Astrocyte of the hippocampus (primary cell): Measurements from ENCODE around the gene PTPRN2.
"Not testable (repeated sequence)": the region's sequence is repeated elsewhere in the genome, so short reads cannot be mapped to it uniquely, and the experiment has no call there.

Source experiments
- DNase-seq: peaks from one replicate; pipeline ENCODE4 v3.0.0; 2011; ENCODE audit warnings: low read depth, low spot score

PTPRN2 gene

DNA sequence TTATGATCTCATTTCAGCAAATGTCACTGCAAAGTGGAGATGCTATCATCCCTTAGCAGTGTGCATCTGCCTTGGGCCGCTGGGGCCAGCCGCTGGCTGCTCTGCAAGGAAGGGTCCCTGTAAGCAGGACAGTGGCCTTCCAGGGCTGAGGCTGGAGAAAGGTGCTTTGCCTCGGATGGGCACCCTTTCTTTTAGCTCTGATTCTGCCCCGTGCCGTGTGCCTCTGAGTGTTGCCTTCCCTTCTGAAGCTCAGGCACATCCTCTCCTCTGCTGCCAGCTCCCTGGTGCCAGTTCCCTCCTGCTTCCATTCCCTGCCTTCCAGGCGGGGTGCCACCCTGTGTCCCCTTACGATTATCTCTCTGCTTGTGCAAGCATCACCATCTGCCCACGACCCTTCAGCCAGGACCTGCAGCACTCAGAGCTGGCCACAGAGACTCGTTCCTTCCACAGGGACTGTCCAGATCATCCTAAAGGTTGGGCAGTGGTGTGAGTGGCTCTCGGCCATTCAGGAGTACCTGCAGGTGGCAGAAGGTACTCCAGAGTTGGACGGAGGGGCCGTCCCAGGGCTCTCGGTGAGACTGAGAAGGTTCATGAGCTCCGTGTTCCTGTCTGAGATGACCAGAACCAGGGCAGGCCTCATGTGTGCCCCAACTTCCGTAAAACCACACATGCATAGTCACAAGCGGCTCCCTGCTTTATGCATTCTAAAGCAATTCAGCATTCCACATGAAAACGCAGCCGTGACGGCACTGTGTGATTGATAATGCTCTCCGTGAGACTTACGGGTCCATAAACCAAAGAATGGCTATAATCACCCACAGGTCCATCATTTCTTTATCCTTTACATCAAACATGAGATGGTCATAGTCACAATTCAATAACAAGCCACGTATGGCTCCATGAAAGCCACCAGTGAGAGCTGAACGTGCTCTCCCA, 879.4 kb downstream of the PTPRN2 start:
- no peak for DNase-seq

DNA sequence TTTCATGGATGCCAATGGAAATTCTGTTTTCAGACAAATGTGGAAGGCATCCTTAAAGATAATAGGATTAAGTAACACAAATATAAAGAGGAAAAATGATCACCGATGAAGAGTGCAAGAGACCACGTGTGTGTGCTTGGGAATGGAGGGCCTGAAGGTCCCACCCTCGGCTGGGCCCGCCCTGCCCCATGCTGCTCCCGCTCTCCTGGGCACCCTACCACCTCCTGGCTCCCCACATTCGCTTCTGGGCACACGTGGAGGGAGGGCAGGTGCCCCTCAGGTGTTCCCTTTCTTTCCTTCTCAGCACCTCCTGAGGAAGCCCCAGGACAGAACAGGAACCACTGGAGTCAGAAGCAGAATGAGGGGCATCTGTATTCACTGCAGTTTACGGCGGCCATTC, 883.3 kb downstream of the PTPRN2 start:
- no peak for DNase-seq

DNA sequence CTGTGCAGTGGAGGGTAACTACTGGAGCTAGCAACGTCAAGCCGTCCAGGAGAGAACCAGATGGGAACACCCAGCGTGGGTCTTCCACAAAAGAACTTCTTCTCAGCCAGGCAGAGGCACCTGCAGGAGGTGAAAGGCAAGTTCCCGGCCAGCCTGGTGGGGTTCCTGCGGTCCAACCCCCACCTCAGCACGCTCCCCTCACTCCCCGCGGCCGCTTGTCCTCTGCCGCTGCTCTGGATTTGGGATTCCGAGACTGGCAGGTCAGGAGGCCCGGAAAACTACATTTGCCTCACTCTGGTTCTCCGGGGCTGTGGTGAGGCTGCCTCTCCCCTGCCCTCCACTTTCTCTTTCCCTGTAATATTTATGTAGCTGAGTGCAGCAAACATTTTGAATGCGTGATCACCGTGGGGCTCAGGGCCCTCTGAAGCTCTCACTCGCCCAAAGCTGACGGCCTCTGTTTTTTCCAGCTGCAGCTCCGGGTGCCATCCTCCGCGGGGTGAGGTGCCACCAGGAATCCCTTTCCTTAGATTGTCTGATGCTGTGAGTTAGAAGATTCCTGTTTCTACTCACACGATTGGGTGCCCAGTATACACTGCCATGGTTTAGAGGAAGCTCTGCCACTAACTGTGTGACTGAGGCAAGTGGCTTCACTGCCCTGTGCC, 884.0 kb downstream of the PTPRN2 start:
- no peak for DNase-seq

DNA sequence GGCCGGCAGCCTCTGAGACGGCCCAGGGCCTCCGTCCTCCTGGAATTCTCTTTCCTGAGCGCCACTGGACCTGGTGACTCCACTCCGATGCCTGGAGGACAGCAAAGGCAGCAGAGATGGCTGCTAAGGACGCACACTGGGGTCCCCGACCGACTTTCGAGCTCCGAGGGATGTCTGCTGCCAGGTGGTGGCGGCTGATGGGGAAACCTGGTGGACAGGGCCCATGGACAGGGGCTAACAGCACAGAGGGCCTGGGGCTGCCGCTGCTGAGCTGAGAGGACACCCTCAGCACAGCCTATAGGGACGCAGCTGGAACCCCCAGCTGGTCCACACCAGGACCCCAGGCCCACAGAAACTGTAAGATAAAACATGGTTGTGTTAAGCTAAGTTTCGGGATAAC, 884.5 kb downstream of the PTPRN2 start:
- DNase-seq: no peak

DNA sequence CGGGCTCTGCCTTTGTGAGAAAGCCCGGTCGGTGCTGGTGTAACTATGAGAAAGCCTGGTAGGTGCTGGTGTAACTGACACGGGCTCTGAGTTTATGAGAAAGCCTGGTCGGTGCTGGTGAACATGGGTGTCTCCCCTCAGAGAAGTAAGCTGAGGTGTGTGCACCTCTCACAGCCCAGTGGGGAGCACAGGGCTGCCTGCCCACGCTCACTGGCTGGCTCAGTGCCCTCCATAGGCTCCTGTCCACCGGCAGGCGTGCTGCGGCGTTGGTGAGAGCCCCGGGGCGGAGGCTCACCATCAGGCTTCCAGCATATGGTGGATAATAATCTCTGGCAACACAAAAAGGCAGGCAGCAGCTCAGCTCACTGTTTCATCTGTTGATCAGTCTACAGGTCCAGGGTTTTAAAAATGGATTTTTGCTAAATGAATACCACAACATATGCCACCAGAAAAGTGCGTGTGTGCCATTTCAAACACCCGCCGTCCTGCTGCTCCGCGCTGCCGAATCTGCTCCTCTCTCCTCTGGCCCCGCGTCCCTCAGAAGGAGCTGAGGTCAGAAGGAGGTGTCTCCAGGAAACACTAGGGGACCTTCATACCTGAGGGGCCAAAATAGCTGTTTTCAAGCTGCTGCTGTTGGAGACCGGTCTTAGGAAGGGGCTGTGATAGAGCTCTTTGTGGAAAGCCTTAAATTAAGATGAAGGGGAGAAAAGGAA, 885.2 kb downstream of the PTPRN2 start:
- DNase-seq: no peak

DNA sequence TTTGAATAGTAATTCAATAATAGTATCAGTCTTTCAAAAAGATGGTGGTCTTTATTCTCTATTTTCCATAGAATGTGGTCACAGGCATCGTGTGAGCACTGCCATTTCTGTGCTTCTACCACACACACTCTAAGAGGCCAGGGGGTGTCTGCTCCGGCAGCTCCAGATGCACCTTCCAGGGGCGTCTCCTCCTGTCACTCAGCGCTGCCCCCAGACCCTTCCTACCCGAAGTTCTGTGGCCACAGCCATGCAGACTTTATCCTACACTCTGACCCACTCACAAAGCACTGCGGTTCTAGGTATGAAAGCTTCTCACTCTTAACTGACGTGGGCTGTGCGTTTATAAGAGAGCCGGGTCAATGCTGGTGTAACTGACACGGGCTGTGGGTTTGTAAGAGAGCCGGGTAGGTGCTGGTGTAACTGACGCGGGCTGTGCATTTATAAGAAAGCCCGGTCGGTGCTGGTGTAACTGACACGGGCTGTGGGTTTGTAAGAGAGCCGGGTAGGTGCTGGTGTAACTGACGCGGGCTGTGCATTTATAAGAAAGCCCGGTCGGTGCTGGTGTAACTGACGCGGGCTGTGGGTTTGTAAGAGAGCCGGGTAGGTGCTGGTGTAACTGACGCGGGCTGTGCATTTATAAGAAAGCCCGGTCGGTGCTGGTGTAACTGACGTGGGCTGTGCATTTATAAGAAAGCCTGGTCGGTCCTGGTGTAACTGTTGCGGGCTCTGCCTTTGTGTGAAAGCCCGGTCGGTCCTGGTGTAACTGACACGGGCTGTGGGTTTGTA, 886.0 kb downstream of the PTPRN2 start:
- DNase-seq: not testable (repeated sequence)

DNA sequence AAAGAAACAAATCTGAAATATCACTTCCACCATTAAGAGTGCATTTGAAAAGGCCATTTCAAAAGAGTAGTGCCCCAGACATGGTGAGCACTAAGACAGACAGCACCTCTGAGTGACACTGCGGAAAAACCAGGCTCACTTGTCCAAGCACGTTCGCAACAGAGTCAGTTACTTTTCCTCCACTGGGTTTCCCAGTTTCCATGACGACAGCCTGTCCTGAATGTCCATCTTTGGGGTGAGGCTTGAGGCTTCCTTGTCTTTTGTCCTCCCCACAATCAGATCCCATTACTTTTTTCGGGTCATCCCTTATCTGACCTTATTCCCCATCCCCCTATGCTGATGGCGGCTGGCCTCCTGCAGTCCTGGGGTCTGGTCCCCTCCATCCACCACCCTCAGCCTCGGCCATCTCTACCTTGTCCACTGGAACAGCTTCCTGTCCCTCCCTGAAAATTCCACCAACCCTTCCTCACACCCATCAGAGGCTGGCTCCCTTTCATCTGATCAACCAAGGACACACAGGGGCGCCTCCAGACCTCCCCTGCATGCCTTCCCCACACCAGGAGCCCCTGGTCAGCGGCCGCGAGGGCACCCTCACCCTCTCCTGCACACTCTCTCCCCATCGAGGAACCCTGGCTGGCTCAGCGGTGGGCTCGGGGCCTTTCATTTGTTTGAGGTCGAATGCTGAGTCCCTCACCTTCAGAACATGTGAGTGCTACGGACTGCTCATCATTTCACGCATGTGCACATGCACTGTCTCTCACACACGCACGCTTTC, 887.2 kb downstream of the PTPRN2 start:
- no peak for DNase-seq

DNA sequence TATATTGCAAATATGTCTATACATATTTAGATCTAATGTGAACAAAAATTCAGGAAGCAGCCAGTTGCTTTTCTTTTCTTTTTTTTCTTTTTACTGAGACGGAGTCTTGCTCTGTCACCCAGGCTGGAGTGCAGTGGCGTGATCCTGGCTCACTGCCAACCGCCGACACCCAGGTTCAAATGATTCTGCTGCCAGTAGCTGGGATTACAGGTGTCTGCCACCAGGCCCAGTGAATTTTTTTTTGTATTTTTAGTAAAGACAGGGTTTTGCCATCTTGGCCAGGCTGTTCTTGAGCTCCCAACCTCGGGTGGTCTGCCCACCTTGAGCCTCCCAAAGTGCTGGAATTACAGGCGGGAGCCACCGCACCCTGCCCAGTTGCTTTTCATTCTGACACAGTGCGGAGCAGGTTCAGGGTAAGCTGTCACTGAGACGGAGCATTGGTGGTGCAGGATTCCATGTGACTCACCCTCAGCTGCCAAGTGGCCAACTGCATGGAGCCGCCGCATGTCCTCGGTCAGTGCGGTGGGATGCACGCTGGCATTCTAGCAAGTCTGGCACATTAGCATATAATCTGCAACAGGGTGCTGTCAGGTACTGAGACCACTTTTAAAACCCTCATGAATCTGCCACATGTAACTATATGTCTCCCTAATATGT, 888.1 kb downstream of the PTPRN2 start:
- DNase-seq: no peak

DNA sequence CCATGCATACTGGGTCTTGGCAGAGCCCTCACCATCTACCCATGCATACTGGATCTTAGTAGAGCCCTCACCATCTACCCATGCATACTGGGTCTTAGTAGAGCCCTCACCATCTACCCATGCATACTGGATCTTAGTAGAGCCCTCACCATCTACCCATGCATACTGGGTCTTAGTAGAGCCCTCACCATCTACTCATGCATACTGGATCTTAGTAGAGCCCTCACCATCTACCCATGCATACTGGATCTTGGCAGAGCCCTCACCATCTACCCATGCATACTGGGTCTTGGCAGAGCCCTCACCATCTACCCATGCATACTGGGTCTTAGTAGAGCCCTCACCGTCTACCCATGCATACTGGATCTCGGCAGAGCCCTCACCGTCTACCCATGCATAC, 890.3 kb downstream of the PTPRN2 start:
- DNase-seq: not testable (repeated sequence)

DNA sequence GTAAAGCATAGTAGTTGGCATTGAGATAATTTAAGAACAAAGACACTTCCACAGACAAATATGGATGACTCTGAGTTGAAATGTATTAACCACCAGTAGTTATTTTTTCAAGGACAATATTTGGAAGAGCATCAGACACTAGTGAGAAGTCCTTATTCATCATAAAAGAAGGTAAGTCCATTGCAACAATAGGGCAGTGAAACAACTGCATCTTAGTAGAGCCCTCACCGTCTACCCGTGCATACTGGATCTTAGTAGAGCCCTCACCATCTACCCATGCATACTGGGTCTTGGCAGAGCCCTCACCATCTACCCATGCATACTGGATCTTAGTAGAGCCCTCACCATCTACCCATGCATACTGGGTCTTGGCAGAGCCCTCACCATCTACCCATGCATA, 892.0 kb downstream of the PTPRN2 start:
- DNase-seq: not testable (repeated sequence)

DNA sequence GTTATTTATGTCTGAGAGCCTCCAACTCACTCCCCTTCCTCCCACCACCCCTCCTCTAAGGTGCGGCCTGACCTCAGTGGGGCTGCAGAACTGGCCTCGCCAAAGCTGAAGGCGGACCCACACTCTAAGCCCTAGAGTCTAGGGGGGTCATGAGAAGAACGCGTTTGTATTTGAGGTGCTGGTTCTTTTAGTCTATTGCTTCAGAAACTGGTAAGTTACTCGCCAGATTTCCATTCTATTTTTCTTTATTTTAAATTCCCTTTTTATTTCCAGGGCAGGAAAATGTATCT, 893.3 kb downstream of the PTPRN2 start:
- DNase-seq: no peak

DNA sequence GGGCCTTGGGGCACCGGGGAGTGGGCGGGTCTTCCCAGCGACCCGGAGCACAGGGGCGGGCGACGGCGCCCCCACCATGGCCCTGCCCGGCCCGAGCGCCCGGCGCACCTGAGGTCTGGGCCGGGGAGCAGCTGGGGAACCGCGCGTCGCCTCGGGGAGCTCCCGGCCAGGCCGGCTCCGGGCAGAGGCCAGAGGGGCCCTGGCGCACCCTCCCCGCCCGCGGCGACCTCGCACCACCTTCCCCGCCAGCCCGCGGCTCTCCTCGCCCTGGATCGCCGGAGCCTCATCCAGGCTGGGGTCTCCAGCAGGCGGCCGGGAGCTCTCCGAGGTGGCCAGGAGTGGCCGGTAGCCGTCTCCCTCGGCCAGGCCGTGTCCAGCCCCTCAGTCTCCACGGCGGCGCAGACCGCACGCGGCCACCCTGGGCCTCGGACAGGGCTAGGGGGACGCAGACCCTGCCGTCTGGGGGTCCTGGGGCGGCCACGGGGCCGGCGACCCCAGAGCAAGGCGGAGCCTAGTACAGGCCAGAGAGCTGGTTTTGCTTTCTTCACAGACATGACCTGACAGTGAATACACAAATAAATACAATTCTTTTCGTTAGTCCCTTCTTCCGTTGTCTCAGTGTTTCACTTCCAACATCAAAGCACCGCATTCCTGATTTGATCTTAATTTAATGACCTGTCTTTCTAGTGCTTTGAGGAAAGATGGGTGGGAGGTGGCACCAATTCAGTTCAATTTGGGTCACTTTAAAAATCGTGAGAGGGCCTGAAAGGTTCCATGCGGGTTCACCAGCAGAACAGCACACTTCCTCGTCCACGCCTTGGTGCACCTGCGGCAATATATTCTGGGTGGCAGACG, 893.9 kb downstream of the PTPRN2 start:
- peak; percentile 53 for DNase-seq

DNA sequence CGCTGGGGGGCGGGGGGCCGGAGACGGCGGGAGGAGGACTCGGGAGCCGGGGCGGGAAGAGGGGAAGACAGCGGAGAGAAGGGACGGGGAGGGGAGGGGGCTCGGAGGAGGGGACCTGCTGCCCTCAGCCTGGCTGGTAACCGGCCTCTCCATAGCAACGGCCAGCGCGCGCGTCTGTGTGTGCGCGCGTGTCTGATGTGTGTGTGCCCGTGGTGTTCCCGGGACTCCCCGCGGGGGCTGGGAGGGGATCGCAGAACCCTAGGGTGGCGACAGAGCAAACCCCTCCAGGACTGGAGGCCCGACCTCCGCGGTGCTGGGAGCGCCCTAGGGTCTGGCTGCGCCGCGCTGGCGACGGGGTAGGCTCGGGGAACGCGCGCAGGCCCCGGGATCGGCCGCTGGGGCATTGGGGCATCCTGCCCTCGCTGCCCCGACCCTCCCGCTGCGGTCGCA, 894.5 kb downstream of the PTPRN2 start:
- DNase-seq: peak; percentile 32

DNA sequence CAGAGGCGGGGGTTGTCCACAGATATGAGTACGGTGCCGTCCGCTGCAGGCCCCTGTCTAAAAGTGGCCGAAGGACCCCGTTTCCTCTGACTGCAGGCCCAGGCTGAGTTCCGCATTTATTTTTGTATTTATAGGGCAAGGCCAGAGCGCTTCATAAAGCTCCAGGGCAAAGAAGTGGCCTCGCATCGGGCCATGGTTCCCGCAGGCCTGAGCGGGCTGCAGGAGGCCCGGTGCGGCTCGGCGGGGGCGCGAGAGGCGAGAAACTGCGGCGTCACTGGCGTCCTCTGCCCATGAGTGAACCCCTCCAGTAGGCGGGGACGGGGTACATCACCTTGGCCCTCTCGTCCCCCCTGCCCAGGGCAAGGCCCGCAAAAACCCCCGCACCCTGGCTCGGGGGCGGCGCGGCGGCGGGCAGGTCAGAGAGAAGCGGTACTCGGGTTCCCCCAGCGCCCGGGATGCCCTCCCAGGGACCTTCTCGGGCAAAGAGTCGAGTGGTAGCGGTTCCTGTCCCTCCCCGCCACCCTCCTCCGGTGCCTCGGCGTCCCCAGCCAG, 895.1 kb downstream of the PTPRN2 start:
- DNase-seq: no peak

DNA sequence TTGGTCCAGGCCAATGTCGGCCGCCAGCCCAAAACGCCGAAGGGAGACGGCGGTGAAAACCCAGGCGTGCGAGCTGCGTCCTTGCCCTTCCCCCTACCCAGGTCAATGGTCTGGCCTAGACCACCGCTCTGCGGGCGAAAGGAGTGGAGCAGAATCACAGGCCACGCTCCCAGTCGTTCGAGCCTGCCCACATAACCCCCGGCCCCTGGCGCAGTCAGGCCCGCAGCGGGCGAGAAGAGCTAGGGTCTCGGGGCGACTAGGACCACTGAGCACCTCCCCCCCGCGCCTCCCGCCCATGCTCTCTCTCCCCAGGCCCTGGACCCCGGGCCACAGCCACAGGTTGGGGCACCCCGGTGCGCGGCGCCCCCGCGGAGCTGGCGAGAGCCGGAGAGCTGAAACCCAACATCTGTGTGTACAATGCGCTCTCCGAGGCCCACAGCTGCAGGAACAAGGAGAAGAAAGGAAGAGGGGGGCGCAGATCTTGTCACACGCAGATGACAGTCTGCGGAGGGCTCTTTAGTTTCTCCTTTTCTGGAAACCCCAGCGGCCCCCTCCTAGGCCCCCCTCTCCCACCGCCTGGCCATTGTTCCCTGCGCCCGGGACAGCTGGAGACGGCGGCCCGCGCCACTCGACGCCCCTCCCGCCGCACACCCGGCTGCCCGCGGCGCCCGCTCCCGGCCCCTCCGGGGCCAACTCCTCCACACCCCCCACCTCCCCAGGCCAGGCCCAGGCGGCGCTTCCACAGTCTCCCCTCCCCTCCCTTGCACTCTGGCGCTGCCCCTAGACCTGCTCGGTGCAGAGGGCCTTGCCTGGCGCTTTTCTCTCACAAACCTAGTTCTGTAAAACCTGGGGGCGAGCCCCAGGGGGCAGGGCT, 895.8 kb downstream of the PTPRN2 start:
- DNase-seq: peak; percentile 27

DNA sequence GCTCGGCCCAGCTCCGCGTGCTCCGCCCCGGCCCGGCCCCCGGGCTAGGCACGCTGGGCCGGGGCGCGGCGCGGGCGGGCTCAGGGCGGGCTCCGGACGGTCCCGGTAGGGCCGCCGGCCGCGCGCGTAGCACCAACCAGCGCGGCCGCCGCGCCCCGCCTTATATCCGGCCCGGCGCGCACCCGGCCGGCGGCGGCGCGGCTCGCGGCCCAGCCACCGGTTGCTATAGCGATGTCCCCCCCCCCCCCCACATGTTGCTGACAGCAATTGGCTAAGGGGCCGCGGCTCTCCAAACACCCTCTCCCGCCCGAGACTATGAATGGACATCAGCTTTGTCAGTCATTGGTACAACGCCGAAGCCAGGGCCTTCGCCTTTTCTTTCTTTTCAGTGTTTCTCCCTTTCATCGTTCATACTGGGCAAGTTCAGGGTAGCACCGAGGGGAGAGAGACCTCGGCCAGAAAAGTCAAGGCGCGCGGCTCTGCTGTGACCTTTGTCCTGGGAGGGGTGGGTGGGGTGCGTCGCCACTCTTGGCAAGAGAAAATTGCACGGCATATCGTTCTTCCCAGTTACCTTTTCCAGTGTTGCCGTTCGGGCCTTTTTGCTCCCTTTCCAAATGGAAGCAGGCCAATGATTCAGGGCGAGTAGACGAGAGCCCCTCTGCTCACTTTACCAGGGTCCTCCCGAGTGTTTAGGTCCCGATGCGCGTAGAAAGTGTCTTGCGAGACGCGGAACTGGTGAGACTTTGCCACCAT, 896.6 kb downstream of the PTPRN2 start:
- peak; percentile 92 for DNase-seq

DNA sequence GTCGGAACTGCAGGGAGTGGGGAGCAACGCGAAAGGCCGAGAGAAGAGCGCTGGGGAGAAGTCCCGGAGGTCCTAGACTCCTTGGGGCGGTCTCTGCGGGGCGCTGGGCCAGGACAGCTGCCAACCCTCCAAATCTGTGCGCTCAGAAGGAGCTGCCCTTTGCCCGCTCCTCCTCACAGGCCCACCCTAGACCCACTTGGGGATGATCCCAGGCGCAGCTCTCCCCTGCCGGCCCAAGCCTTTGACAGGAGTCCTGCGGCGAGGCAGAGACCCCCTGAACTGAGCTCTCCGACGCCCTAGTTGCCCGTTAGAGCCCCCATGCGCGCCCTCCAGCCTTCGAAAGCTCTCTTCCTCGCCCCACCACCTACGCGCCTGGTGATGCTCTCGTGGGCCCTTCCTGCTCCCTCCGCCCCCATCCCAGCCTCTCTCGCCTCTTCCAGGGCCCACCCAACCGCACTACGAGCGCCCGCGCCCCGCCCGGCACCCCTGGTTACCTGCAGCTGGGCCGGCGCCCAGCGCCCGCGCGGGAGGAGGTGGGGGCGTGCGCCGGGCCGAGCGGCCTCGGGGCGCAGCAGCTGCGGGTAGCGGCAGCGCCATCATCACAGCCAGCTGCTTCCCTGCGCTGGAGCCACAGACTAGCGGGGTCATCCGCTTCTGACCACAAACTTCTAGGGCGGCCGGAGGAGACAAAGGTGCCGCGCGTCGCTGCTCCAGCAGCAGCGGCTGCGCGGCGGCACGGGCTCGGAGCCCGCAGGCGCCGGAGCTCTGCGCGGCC, 897.4 kb downstream of the PTPRN2 start:
- no peak for DNase-seq
